Cardiac muscle cell (in vitro differentiated cells and primary cell): ENCODE data around the gene CAV3. TPM values are rescaled to one million over a fixed set of nuclear protein-coding genes. Genes with fewer than 3 reads are reported as not detected.
A peak's percentile ranks its signal among the peaks of the same experiment; 100 is the strongest.

ENCODE experiments used
- DNase-seq, 2 donors: peaks; one replicate each; pipeline versions ENCODE4 v3.0.0 to v3.0.0-alpha.2; 2010 to 2017; ENCODE audit warnings: low read depth in 1 of 2, low spot score in 1 of 2
- H3K27ac ChIP-seq: fragments of 200-600 bp; sonication (generic); 2 replicates; pipeline ENCODE4 v1.5.1; 2016
- H3K27me3 ChIP-seq: fragments of 200-600 bp; sonication (generic); 2 replicates; pipeline ENCODE4 v1.6.0; 2016; ENCODE audit warnings: control low read depth
- H3K36me3 ChIP-seq: fragments of 200-600 bp; sonication (generic); 2 replicates; pipeline ENCODE4 v1.5.1; 2016; ENCODE audit warnings: control low read depth
- H3K4me1 ChIP-seq: fragments of 200-600 bp; sonication (generic); 2 replicates; pipeline ENCODE4 v1.8.1; 2017; ENCODE audit warnings: low read depth, mild to moderate bottlenecking, mixed run types
- H3K4me3 ChIP-seq: fragments of 200-600 bp; sonication (generic); 2 replicates; pipeline ENCODE4 v1.5.1; 2016; ENCODE audit warnings: mild to moderate bottlenecking
- H3K9me3 ChIP-seq: fragments of 200-600 bp; sonication (generic); 2 replicates; pipeline ENCODE4 v1.5.1; 2017; ENCODE audit warnings: low read depth, mild to moderate bottlenecking, control low read depth
- polyA plus RNA-seq: library from polyadenylated mRNA; unstranded; fragments of >200 nt; fragmentation: Nextera tagmentation; extraction: Ambion mirVana; gene quantifications from 2 replicates; pipeline ENCODE4 v1.2.1, GENCODE V29; 2016
- total RNA-seq: library from RNA; depleted of rRNA; stranded (reverse); fragments of >200 nt; gene quantifications from 2 replicates; pipeline ENCODE4 v1.2.3, GENCODE V29; 2016
- TF ChIP-seq, protein P1 (sequence below): IDR thresholded peaks from 2 replicates; pipeline ENCODE4 v1.5.1; 2012; ENCODE audit warnings: low read depth, mild to moderate bottlenecking, low read length

CAV3 gene
- total and polyA plus RNA-seq, 2 experiments from 2014 or later, result 0.09 to 0.39 TPM

DNA sequence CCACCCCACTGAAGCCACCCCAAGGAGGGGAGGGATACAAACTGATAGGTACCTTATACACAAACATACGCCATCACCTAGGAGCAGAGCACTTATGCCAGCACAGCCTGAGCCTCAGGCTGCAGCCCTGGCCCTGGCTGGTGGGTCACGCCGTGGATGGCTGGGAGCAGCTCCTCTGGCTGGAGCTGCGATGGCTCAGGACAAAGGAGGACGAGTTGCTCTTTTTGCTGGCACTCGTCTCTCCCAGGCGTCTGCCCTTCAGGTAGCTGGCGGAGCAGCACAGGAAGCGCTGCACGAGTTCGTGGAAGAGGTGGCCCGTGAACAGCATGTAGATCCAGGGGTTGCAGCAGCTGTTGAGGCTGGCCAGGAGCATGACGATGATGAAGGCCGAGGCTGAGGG is 19.2 kb downstream of the CAV3 start:
- H3K9me3 ChIP-seq, result no peaks in the 10 kb centered on the region
- no peaks in the 10 kb centered on the region for H3K4me1 ChIP-seq
- no peak overlapping the region for H3K27ac ChIP-seq
- TF ChIP-seq, protein P1, sequence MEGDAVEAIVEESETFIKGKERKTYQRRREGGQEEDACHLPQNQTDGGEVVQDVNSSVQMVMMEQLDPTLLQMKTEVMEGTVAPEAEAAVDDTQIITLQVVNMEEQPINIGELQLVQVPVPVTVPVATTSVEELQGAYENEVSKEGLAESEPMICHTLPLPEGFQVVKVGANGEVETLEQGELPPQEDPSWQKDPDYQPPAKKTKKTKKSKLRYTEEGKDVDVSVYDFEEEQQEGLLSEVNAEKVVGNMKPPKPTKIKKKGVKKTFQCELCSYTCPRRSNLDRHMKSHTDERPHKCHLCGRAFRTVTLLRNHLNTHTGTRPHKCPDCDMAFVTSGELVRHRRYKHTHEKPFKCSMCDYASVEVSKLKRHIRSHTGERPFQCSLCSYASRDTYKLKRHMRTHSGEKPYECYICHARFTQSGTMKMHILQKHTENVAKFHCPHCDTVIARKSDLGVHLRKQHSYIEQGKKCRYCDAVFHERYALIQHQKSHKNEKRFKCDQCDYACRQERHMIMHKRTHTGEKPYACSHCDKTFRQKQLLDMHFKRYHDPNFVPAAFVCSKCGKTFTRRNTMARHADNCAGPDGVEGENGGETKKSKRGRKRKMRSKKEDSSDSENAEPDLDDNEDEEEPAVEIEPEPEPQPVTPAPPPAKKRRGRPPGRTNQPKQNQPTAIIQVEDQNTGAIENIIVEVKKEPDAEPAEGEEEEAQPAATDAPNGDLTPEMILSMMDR, result no peak
- H3K36me3 ChIP-seq, result no peaks in the 10 kb centered on the region
- DNase-seq, result no peak
- no peak overlapping the region for H3K4me3 ChIP-seq
- no peaks in the 10 kb centered on the region for H3K27me3 ChIP-seq

GRCh38 chr3:8755097-8755496 is 21.5 kb downstream of the CAV3 start:
- Histone ChIP-seq H3K27ac (no peak overlapping the region), H3K4me1 (no peaks in the 10 kb centered on the region), H3K27me3 (no peaks in the 10 kb centered on the region), H3K9me3 (no peaks in the 10 kb centered on the region), H3K36me3 (no peaks in the 10 kb centered on the region), H3K4me3 (no peak overlapping the region)
- TF ChIP-seq, protein P1, result no peak
- DNase-seq, result no peak

DNA sequence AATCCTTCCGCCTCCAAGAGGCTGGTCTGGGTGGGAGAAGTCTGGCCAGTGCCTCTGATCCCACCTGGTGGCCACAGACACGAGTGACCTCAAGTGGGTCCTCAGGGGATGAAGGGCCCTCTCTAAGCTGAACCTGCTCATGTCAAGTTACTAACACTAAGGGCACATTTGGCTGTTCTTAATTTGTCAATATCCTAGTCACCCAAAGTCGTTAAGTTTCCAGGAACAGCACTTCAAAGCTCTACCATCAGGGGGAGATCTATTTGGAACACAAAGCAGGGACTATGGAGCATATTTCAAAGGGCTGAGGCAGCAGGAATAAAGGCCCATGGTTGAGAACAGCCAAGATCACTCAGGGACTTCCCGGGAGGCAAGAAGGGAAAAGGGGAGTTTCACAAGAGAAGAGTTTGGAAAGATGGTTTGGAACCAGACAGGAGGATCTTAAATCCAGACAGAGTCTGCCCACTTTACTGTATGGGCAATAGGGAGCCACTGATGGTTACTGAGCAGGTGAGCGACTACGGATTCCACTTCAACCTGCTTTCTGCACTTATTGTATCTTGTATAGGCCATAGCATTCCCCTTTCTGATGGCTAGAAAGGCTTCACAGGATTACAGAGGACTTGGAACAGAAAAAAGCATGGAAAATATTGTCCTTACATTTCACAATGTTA is 22.1 kb downstream of the CAV3 start:
- no peaks in the 10 kb centered on the region for H3K4me1 ChIP-seq
- H3K9me3 ChIP-seq, result no peaks in the 10 kb centered on the region
- H3K4me3 ChIP-seq, result no peak overlapping the region
- no peaks in the 10 kb centered on the region for H3K27me3 ChIP-seq
- H3K27ac ChIP-seq, result no peak overlapping the region
- TF ChIP-seq, protein P1, result peak; percentile 45
- H3K36me3 ChIP-seq, result no peaks in the 10 kb centered on the region
- peak in 1 of 2 donors; percentile 25 for DNase-seq

GRCh38 chr3:8756671-8757070 is 23.1 kb downstream of the CAV3 start:
- Histone ChIP-seq H3K4me3 (no peak overlapping the region), H3K4me1 (no peaks in the 10 kb centered on the region), H3K36me3 (no peaks in the 10 kb centered on the region), H3K9me3 (no peaks in the 10 kb centered on the region), H3K27me3 (no peaks in the 10 kb centered on the region), H3K27ac (no peak overlapping the region)
- TF ChIP-seq, protein P1, result no peak
- DNase-seq, result no peak

DNA sequence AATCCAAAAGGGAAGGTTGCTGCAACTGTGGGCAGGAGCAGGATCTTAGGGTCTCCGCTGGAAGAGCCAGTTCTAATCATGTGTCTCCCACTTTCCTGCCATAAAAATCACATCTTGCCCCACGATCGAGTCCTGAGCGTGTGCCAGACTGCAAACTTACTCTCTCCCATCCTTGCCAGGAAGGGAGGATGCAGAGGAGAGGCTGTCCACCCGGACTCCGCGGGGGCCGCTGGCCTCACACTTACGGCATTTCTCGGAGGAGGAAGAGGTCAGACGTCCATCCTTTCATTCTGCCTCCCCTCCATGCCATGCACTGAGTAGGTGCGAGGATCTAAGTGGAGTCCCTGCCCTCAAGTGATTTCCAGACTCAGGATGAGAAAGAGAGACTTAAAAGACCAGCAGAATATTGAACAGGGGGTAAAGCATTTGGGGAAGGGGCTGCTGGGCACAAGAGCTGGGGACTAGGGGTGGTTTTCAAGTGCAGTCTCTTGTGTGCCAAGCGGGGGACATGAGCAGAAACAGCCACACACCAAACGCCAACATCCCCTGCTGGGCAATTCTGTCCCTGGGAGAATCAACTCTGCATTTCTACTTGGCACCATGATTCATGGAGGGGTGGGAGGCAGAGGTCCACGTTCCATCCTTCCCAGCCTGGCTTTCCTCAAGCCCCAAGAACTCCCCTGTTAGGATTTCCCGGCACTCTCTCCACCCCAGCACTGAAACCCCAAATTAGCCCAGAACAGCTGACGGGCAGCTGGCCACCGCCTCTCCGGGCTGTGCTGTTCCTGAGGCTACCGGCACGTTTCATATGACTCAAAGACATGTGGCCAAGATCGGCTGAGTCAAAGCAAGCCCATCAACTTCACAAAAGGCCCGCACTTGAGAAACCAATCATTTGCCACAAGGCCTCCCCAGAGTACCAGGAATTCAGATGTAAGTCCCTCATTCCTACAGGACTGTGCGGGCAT is 24.2 kb downstream of the CAV3 start:
- H3K27ac ChIP-seq, result no peak overlapping the region
- H3K9me3 ChIP-seq, result no peaks in the 10 kb centered on the region
- peak in 1 of 2 donors; percentile 35 for DNase-seq
- no peak overlapping the region for H3K4me3 ChIP-seq
- H3K4me1 ChIP-seq, result no peaks in the 10 kb centered on the region
- H3K36me3 ChIP-seq, result no peaks in the 10 kb centered on the region
- TF ChIP-seq, protein P1, result no peak
- H3K27me3 ChIP-seq, result no peaks in the 10 kb centered on the region
